HG03442 (cell line): Measurements from ENCODE around the gene LDLR.
A peak's percentile ranks its signal among the peaks of the same experiment; 100 is the strongest.
"Not testable (repeated sequence)": the region's sequence is repeated elsewhere in the genome, so short reads cannot be mapped to it uniquely, and the experiment has no call there.

ENCODE experiments used
- ATAC-seq: cut with Tn5 transposase; IDR thresholded peaks from one replicate; pipeline ENCODE4 v1.9.1; 2021; ENCODE audit warnings: mild to moderate bottlenecking, moderate library complexity; ENCODE audit not compliant: unreplicated experiment

Gene LDLR

GRCh38 chr19:11169896-11170678 is 80.8 kb downstream of the LDLR start:
- ATAC-seq = no peak

DNA sequence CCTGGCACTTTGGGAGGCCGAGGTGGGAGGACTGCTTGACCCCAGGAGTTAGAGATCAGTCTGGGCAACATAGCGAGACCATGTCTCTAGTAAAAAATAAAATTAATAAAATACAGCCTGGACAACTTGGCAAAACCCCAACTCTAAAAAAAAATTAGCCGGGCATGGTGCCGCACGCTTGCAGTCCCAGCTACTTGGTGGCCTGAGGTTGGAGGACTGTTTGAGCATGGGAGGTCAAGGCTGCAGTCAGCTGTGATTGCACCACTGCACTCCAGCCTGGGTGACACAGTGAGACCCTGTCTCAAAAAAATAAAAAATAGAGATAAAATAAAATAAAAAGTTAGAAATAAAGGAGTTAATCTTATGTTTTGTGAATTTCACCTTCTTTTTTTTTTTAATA is 81.9 kb downstream of the LDLR start:
- ATAC-seq = no peak

DNA sequence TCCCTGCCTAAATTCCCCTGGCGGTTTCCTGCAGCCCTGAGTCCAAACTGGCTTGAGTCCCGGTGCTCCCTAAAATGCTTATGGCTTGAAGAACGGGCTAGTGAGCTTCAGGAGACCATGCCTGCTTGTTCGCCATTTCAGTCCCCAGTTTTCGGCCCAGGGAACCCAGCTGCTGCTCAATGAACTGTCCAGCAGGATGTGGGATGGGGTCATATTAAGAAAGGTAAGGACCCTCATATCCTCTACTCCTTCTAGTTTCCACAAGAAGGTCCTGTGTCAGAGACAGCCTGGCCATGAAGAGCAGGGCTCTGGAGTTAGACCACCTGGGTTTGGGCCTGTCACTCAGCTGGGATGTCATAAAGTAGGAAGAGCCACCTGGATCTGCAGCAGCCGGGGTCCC is 83.3 kb downstream of the LDLR start:
- ATAC-seq = no peak

DNA sequence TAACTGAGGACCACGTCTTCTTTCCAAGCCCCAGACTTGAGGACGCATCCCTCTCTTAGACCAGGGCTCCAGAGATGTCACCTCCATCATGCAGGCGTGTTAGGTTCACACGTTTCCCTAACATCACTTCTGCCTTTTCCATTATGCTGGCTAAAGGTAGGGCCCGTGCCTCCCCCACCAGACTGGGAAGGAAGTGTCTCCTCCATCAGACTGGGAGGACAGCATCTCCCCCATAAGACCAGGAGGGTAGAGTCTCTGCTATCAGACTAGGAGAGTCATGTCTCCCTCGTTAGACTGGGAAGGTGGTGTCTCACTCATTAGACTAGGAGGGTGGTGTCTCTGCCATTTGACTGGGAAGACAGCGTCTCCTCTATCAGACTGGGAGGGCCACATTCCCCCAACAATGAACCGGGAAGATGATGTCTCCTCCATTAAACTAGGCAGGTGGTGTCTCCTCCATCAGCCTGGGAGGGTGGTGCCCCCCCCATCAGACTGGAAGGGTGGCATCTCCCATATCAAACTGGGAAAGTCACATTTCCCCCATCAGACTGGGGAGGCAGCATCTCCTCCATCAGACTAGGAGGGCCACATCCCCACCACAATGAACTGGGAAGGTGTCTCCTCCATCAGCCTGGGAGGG is 84.4 kb downstream of the LDLR start:
- no peak for ATAC-seq

DNA sequence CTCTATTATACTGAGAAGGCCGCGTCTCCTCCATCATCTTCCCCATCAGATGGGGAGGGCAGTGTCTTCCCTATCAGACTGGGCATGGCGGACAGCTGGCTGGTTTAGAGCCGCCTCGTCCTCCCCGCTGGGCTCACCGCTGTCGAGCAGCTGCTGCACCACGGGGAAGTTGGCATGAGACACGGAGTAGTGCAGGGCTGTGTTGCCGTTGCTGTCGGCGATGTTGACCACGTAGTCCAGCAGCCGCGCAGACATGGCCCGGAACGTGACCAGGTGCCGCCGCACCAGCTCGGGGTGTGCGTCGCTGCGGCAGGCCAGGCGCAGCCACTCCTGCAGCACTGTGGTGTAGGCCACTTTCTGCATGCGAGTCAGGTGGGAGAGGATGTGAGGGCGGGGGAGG is 85.1 kb downstream of the LDLR start:
- no peak for ATAC-seq

GRCh38 chr19:11175920-11176319 is 86.7 kb downstream of the LDLR start:
- no peak for ATAC-seq

DNA sequence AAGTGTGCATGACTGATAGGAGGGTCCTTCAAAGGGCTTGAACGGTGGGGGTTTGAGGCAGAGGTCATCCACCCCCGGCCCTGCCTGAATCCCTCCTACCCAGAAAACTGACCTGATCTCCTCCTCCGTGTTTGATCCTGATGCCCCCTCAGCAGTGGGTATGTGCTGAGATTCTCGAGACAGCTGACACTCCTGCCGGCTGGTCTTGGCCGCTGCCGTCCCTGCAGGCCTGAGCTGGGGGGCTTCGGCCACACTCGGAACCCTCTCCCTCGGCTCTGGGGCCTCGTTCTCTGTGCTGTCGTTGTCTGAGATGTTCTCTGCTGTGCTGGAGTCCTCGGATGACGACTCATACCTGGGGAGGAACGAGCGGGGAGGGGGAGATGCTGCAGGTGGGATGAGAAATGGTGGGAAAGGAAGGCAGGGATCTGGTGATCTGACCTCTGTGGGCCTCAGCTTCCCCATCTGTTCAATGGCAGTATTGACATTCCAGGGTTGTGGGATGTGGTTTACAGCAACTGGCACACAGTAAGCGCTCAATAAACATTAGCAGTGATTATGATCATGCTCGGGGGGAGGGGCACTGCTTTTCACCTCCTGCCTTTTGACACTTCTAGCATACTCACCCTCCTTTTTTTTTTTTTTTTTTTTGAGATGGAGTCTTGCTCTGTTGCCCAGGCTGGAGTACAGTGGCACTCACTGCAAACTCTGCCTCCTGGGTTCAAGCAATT is 87.4 kb downstream of the LDLR start:
- ATAC-seq = no peak

- no peak for ATAC-seq
Observed at GRCh38 chr19:11177592-11177991, 88.3 kb downstream of the LDLR start.

DNA sequence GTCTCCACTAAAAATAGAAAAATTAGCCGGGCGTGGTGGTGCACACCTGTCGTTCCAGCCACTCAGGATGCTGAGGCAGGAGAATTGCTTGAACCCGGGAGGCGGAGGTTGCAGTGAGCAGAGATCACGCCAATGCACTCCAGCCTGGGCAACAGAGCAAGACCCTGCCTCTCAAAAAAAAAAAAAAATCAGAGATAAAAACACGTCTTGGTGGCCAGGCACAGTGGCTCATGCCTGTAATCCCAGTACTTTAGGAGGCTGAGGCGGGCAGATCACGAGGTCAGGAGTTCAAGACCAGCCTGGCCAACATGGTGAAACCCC is 89.8 kb downstream of the LDLR start:
- not testable (repeated sequence) for ATAC-seq

DNA sequence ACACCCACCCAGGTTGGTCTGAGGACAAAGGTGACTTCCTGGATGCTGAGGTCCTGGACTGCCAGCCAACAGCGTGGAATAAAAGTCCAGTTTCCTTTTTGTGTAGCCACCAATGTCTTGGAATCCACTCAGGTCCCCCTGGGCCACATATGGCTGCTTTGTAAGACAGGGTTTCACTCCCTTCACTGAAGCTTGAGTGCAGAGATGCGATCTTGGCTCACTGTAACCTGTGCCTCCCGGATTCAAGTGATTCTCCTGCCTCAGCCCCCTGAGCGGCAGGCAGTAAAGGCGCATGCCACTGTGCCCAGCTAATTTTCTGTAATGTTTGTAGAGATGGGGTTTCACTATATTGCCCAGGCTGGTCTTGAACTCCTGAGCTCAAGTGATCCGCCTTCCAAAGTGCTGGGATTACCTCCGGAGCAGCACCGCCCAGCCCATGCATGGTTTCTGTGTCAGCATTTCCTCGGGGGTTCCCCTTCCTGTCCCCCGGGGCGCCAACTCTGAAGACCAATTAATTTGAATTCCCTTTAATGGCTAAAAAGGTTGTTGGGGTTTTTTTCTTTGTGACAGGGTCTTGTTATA is 90.5 kb downstream of the LDLR start:
- ATAC-seq = peak; percentile 50

DNA sequence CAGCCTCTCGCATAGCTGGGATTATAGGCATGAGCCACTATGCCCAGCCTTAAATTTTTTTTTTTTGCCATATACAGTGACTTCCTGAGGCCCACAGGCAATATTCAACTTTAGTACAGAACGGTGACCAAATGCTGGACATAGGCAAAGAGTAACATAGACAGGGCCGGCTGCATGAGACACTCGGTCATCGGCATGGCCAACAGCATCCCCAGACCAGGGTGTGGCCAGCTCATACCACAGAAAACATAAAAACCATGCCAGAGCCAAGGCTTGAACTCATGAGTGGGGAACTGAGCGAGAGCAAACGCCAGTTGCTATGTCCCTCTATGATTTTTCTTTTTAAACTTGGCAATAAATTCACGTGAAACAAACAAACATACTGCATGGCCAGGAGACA is 91.1 kb downstream of the LDLR start:
- no peak for ATAC-seq

DNA sequence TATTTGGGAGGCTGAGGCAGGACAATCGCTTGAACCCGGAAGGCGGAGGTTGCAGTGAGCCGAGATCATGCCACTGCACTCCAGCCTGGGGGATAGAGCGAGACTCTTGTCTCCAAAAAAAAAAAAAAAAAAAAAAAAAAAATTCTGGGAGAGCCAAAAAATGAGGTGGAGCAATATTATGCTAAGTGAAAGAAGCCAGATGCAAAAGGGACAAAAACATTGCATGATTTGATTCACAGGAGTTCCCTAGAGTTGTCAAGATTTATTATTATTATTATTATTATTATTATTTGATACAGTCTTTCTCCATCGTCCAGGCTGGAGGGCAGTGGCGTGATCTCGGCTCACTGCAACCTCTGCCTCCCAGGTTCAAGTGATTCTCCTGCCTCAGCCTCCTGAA is 91.7 kb downstream of the LDLR start:
- not testable (repeated sequence) for ATAC-seq

DNA sequence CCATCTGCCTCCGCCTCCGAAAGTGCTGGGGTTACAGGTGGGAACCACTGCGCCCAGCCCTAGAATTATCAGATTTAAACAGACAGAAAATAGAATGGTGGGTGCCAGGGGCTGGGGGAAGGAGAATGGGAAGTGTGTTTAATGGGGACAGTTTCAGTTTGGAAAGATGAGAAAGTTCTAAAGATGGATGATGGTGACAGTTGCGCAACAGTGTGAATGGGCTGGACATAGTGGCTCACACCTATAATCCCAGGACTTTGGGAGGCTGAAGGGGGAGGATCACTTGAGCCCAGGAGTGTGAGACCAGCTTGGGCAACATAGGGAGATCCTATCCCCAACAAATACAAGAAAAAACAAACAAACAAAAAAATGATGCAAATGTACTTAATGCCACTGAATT is 92.2 kb downstream of the LDLR start:
- no peak for ATAC-seq
